Measurements from ENCODE around the gene MUC20. TPM values are rescaled to one million over a fixed set of nuclear protein-coding genes. Genes with fewer than 3 reads are reported as not detected.

The MUC20 gene
- total RNA-seq, 4 donors from 2014 or later = 2.3 to 8.3 (median 3.3) TPM

GRCh38 chr3:195736866-195737490 lies 16.2 kb downstream of the MUC20 start:
- TF ChIP-seq, protein P1, sequence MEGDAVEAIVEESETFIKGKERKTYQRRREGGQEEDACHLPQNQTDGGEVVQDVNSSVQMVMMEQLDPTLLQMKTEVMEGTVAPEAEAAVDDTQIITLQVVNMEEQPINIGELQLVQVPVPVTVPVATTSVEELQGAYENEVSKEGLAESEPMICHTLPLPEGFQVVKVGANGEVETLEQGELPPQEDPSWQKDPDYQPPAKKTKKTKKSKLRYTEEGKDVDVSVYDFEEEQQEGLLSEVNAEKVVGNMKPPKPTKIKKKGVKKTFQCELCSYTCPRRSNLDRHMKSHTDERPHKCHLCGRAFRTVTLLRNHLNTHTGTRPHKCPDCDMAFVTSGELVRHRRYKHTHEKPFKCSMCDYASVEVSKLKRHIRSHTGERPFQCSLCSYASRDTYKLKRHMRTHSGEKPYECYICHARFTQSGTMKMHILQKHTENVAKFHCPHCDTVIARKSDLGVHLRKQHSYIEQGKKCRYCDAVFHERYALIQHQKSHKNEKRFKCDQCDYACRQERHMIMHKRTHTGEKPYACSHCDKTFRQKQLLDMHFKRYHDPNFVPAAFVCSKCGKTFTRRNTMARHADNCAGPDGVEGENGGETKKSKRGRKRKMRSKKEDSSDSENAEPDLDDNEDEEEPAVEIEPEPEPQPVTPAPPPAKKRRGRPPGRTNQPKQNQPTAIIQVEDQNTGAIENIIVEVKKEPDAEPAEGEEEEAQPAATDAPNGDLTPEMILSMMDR (IDR thresholded peaks at IDR 0.05; ENCODE audit: low read depth) = no peak

DNA sequence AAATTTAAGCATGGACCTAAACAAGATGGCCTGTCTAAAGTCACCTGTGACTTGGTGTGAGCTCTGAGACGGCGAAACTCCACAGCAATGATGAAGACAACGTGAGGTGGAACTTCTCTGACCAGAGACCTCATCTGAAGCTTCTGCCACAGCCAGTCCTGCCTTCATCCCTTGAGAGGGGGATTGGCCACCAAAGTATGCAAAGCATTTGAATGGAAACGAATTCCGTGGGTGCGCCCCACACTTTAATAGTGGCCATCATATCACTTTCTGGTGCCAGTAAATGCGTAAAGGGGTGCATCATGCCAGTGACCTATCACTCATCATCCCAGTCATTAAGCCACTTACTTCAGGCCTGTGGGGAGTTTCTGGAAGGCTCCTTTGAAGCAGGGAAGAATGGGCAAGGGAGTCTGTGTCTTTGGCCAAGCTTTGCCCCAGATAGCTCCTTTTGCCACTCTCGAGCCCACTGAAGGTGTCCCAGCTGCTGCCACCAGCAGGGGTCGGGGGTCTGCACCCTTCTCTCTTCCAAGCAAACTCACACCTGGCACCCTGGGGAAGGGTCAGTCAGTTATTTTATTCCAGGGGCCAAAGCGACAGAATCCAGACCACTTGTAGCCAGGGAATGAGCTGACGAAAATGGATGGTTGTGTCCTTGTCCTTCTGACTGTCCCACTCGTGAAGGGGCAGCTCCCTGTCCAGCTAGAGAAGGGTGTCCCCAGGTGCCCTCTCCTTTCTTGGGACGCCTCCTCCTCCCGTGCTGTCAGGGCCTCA lies 17.7 kb downstream of the MUC20 start:
- TF ChIP-seq, protein P1 (IDR thresholded peaks at IDR 0.05; ENCODE audit: low read depth) = no peak

GRCh38 chr3:195739561-195740111 lies 18.9 kb downstream of the MUC20 start:
- TF ChIP-seq, protein P1 (IDR thresholded peaks at IDR 0.05; ENCODE audit: low read depth) = no peak

DNA sequence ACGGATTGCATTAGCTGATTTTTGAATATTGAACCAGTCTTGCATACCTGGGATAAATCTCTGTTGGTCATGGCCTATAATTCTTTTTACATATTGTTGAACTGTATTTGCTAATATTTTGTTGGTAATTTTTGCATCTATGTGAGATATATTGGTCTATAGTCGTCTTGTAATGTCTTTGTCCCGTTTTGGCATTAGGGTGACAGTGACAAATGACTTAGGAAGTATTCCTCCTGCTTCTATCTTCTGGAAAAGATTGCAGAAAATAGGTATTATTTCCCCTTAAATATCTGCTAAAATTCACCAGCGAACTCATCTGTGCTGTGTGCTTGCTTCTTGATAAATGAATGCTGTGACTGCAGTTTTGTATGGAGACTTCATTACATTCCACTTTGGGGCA lies 23.7 kb downstream of the MUC20 start:
- TF ChIP-seq, protein P1 (IDR thresholded peaks at IDR 0.05; ENCODE audit: low read depth) = no peak

DNA sequence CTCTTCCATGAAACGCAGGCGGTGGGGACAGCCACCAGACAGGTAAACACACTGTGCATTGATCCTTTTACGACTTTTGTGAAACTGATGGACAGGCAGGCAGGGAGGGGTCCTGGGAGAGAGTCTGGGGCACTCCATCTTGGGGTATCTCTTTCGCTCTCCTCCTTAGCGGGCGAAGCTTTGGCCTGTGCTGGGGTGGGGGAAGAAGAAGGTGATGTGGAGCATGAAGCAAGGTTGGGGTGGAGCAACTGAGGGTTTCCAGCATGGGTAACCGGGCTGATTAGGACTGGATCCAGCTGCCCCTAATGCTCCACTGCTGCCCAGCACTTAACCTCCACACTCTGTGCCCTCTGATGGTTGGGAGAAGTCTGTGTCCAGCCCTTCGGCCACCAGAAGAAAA lies 25.6 kb downstream of the MUC20 start:
- TF ChIP-seq, protein P1 (IDR thresholded peaks at IDR 0.05; ENCODE audit: low read depth) = no peak

DNA sequence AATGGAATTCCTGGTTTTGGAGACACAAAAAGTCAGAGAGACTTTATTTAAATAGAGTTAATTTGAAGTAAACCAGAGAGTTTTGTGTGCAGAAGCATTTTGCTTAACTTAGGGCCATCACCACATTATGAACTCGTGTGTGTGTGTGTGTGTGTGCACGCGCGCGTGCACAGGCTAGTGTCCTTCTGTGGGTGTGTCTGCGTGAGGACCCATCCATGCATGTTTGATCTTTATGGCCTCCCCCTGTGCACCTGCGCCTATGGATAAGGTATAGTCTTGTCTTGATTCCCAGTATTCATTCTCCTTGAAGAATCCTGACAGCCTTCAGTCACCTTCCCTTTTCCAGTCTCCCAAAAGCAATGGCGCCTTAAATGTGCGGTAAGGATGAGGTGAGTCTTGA lies 26.0 kb downstream of the MUC20 start:
- TF ChIP-seq, protein P1 (IDR thresholded peaks at IDR 0.05; ENCODE audit: low read depth) = no peak

DNA sequence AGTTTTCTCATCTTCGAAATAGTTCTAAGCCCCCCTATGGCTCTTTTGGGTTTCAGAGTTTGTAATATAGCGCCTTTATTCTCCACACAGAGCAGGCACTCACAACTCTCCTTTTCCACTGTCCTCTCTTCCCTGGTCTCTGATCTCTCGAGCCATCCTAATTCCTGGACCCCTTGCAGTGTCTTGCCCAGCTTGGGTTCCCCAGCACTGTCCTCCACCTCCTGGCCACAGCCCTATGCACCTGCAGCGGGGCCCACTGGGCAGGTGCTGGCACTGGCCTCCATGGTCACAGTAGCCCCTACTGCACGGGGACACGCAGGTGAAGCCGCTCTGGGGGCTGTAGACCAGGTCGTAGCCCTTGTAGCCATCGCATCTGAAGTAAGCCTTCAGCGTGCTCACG lies 27.9 kb downstream of the MUC20 start:
- TF ChIP-seq, protein P1 (IDR thresholded peaks at IDR 0.05; ENCODE audit: low read depth) = no peak

Measured in subcutaneous adipose tissue (tissue), 4 donors.